ENCODE results near the gene CACFD1. TPM values are rescaled to one million over a fixed set of nuclear protein-coding genes. Genes with fewer than 3 reads are reported as not detected.

The CACFD1 gene
- total and polyA plus RNA-seq, 2 donors (not counting 3 experiments of a cell fraction or from before 2014, with no cell fraction given): 9.7 to 11.5 TPM

GRCh38 chr9:133427658-133428348 lies 32.0 kb upstream of the CACFD1 start:
- Histone ChIP-seq H3K4me3 (replicated peaks in 1 of 3; ENCODE audit: insufficient read depth in 1 of 3, low read depth in 1 of 3, low read length in 3 of 3) (no peak overlapping the region), H3K9ac (replicated peaks; ENCODE audit: extremely low read depth, insufficient read depth, low read length) (no peak overlapping the region), H2AFZ (ENCODE audit: low read depth, low read length) (no peak overlapping the region), H3K4me1 (ENCODE audit: control insufficient read depth, extremely low read depth, insufficient read depth, low read length) (no peaks in the 10 kb centered on the region), H3K4me2 (ENCODE audit: insufficient read depth, low read length) (no peak overlapping the region), H3K79me2 (ENCODE audit: control insufficient read depth, insufficient read depth, low read length) (no peaks in the 10 kb centered on the region), H3K36me3 (ENCODE audit: control insufficient read depth in 2 of 2, extremely low read depth in 1 of 2, insufficient read depth in 2 of 2, low read length in 2 of 2) (no peaks in the 10 kb centered on the region), H3K27me3 (ENCODE audit: control insufficient read depth in 2 of 2, insufficient read depth in 2 of 2, low read length in 2 of 2) (peaks cover 9 to 19% of the 10 kb centered on the region in 2 experiments), H4K20me1 (replicated peaks; ENCODE audit: control insufficient read depth, extremely low read depth, insufficient read depth, low read length) (no peaks in the 10 kb centered on the region), H3K27ac (ENCODE audit: insufficient read depth, low read depth, low read length) (no peak overlapping the region), H3K9me3 (replicated peaks; ENCODE audit: control insufficient read depth, insufficient read depth, low read length) (no peaks in the 10 kb centered on the region), H3K9me1 (replicated peaks; ENCODE audit: control insufficient read depth, extremely low read depth, insufficient read depth, low read length) (no peaks in the 10 kb centered on the region)
- DNase-seq (ENCODE audit: low read depth, low spot score): no peak
- intact Hi-C loops (cut with micrococcal nuclease): no loop called here
- dilution Hi-C loops (cut with MboI; ENCODE audit: extremely low pct_ligation_motif_present, low sequenced_read_pairs): no loop called here
- POLR2A ChIA-PET: no interaction called here
- CTCF ChIA-PET: no interaction called here
- TF ChIP-seq CTCF (IDR thresholded peaks at IDR 0.05; ENCODE audit: extremely low read depth in 1 of 2, insufficient read depth in 1 of 2, low read depth in 1 of 2, low read length in 2 of 2) (no peak), FOS (IDR thresholded peaks at IDR 0.05; ENCODE audit: borderline replicate concordance, insufficient read depth, low read length) (no peak), MYC (IDR thresholded peaks at IDR 0.05; ENCODE audit: low read depth, low read length) (no peak), POLR2AphosphoS5 (IDR thresholded peaks at IDR 0.05; ENCODE audit: insufficient read depth, low read depth, low read length) (no peak), MAX (IDR thresholded peaks at IDR 0.05; ENCODE audit: insufficient read depth, insufficient read length) (no peak), EZH2 (IDR thresholded peaks at IDR 0.05; ENCODE audit: borderline replicate concordance, low read depth, low read length, severe bottlenecking) (no peak), POLR2A (IDR thresholded peaks at IDR 0.05; ENCODE audit: low read depth, low read length) (no peak), GATA2 (IDR thresholded peaks at IDR 0.05; ENCODE audit: insufficient read depth, insufficient read length, low read depth, low read length) (no peak), JUN (IDR thresholded peaks at IDR 0.05; ENCODE audit: borderline replicate concordance, insufficient read depth, insufficient read length, low read depth) (no peak)
- FAIRE-seq: no peak
- BruUV-seq (replicated peaks): no TSS peak

Measured in endothelial cell of umbilical vein (primary cell).